ENCODE measurements around the gene PPIL3. TPM values are rescaled to one million over a fixed set of nuclear protein-coding genes. Genes with fewer than 3 reads are reported as not detected.

The PPIL3 gene
- total RNA-seq, 1 experiment from 2014 or later, result 12.2 TPM

GRCh38 chr2:200845669-200846325, 43.1 kb downstream of the PPIL3 start:
- BruUV-seq (replicated peaks), result no TSS peak
- intact Hi-C loops (cut with micrococcal nuclease; ENCODE audit: unreplicated experiment), result no loop called here
- TF ChIP-seq REST (IDR thresholded peaks at IDR 0.05; ENCODE audit: insufficient read depth in 1 of 2, low read depth in 2 of 2, low read length in 1 of 2) (no peak), CTCF (IDR thresholded peaks at IDR 0.05) (no peak), TCF7L2 (IDR thresholded peaks at IDR 0.05; ENCODE audit: low read depth, low read length) (no peak), POLR2AphosphoS5 (IDR thresholded peaks at IDR 0.05; ENCODE audit: low read depth, low read length) (no peak), SIN3A (IDR thresholded peaks at IDR 0.05; ENCODE audit: borderline replicate concordance, insufficient read depth, low read depth, low read length) (no peak)
- no peak overlapping the region for H3K4me3 ChIP-seq (ENCODE audit: low read depth in 2 of 2, low read length in 2 of 2)
- no peaks in the 10 kb centered on the region for H3K9me3 ChIP-seq (ENCODE audit: control insufficient read depth, insufficient read depth, low read depth, low read length)
- H3K4me1 ChIP-seq (ENCODE audit: control insufficient read depth, insufficient read depth, low read length), result no peaks in the 10 kb centered on the region
- DNase-seq (ENCODE audit: low read depth, low spot score) (no peak), ATAC-seq (no peak)
- H3K27me3 ChIP-seq (ENCODE audit: control insufficient read depth, insufficient read depth, low read length), result no peaks in the 10 kb centered on the region
- ChIA-PET CTCF (interaction anchor here (0.6 kb wide), 1 partner anchor 11 kb away, joined by 3 read pairs; no protein-coding TSS in a partner anchor), POLR2A (no interaction called here)
- no peak overlapping the region for H3K27ac ChIP-seq (ENCODE audit: low read length)
- in situ Hi-C loops (cut with HindIII; ENCODE audit: low pct_unique_long_range_greater_than_20kb, low sequenced_read_pairs), result no loop called here
- H3K36me3 ChIP-seq (ENCODE audit: control insufficient read depth, insufficient read depth, low read length), result no peaks in the 10 kb centered on the region

- in situ Hi-C loops (cut with HindIII; ENCODE audit: low pct_unique_long_range_greater_than_20kb, low sequenced_read_pairs), result no loop called here
- ChIA-PET POLR2A (no interaction called here), CTCF (interaction anchor here (0.6 kb wide), 1 partner anchor 11 kb away, joined by 3 read pairs; no protein-coding TSS in a partner anchor)
- no TSS peak for BruUV-seq (replicated peaks)
- intact Hi-C loops (cut with micrococcal nuclease; ENCODE audit: unreplicated experiment), result no loop called here
- TF ChIP-seq REST (IDR thresholded peaks at IDR 0.05; ENCODE audit: insufficient read depth in 1 of 2, low read depth in 2 of 2, low read length in 1 of 2), result no peak
- TF ChIP-seq POLR2AphosphoS5 (IDR thresholded peaks at IDR 0.05; ENCODE audit: low read depth, low read length), result no peak
- TF ChIP-seq SIN3A (IDR thresholded peaks at IDR 0.05; ENCODE audit: borderline replicate concordance, insufficient read depth, low read depth, low read length), result no peak
- TF ChIP-seq CTCF (IDR thresholded peaks at IDR 0.05), result no peak
- TF ChIP-seq TCF7L2 (IDR thresholded peaks at IDR 0.05; ENCODE audit: low read depth, low read length), result no peak
- no peak for ATAC-seq
- Histone ChIP-seq H3K36me3 (ENCODE audit: control insufficient read depth, insufficient read depth, low read length) (no peaks in the 10 kb centered on the region), H3K4me3 (ENCODE audit: low read depth in 2 of 2, low read length in 2 of 2) (no peak overlapping the region), H3K4me1 (ENCODE audit: control insufficient read depth, insufficient read depth, low read length) (no peaks in the 10 kb centered on the region), H3K27ac (ENCODE audit: low read length) (no peak overlapping the region), H3K27me3 (ENCODE audit: control insufficient read depth, insufficient read depth, low read length) (no peaks in the 10 kb centered on the region), H3K9me3 (ENCODE audit: control insufficient read depth, insufficient read depth, low read depth, low read length) (no peaks in the 10 kb centered on the region)
- DNase-seq (ENCODE audit: low read depth, low spot score), result no peak
These were observed 43.7 kb downstream of the PPIL3 start for GRCh38 chr2:200845194-200845593.
